Measurements from ENCODE around the gene INSR. TPM values are rescaled to one million over a fixed set of nuclear protein-coding genes. Genes with fewer than 3 reads are reported as not detected.

The INSR gene
- total RNA-seq, 2 donors from 2014 or later, result 50.8 to 118 TPM

GRCh38 chr19:7132054-7132453, 162.2 kb downstream of the INSR start:
- no peak for DNase-seq (ENCODE audit: low spot score)
- H3K4me1 ChIP-seq, result peaks cover 0 to 8% of the 10 kb centered on the region in 2 donors
- peaks cover 56% of the 10 kb centered on the region for H3K36me3 ChIP-seq
- no peaks in the 10 kb centered on the region for H3K27me3 ChIP-seq
- H3K4me3 ChIP-seq, result no peak overlapping the region
- H3K9me3 ChIP-seq, result no peaks in the 10 kb centered on the region
- TF ChIP-seq CTCF (IDR thresholded peaks at IDR 0.05), result no peak
- no peak overlapping the region for H3K27ac ChIP-seq

GRCh38 chr19:7130043-7130442, 164.2 kb downstream of the INSR start:
- TF ChIP-seq CTCF (IDR thresholded peaks at IDR 0.05), result no peak

GRCh38 chr19:7126132-7126531, 168.1 kb downstream of the INSR start:
- Histone ChIP-seq H3K27me3 (no peaks in the 10 kb centered on the region), H3K9me3 (peaks cover 6 to 16% of the 10 kb centered on the region in 2 donors), H3K36me3 (peaks cover 88% of the 10 kb centered on the region), H3K4me1 (no peaks in the 10 kb centered on the region), H3K27ac (no peak overlapping the region), H3K4me3 (no peak overlapping the region)
- no peak for TF ChIP-seq CTCF (IDR thresholded peaks at IDR 0.05)
- no peak for DNase-seq (ENCODE audit: low spot score)

More at GRCh38 chr19:7130043-7130442, 164.2 kb downstream of the INSR start:
- Histone ChIP-seq H3K27ac (no peak overlapping the region), H3K9me3 (peaks cover 6 to 16% of the 10 kb centered on the region in 2 donors), H3K27me3 (no peaks in the 10 kb centered on the region), H3K4me1 (peaks cover 0 to 8% of the 10 kb centered on the region in 2 donors), H3K36me3 (peaks cover 74% of the 10 kb centered on the region), H3K4me3 (no peak overlapping the region)
- no peak for DNase-seq (ENCODE audit: low spot score)

- no peak for DNase-seq (ENCODE audit: low spot score)
- peaks cover 6 to 16% of the 10 kb centered on the region in 2 donors for H3K9me3 ChIP-seq
- no peak overlapping the region for H3K4me3 ChIP-seq
- no peak for TF ChIP-seq CTCF (IDR thresholded peaks at IDR 0.05)
- H3K36me3 ChIP-seq, result peaks cover 88% of the 10 kb centered on the region
- H3K4me1 ChIP-seq, result no peaks in the 10 kb centered on the region
- H3K27me3 ChIP-seq, result no peaks in the 10 kb centered on the region
- no peak overlapping the region for H3K27ac ChIP-seq
Measured at GRCh38 chr19:7125221-7125620, 169.0 kb downstream of the INSR start.

- no peak overlapping the region for H3K27ac ChIP-seq
- DNase-seq (ENCODE audit: low spot score), result no peak
- TF ChIP-seq CTCF (IDR thresholded peaks at IDR 0.05), result no peak
- H3K36me3 ChIP-seq, result peaks cover 88% of the 10 kb centered on the region
- H3K27me3 ChIP-seq, result no peaks in the 10 kb centered on the region
- H3K4me3 ChIP-seq, result no peak overlapping the region
- peaks cover 6 to 16% of the 10 kb centered on the region in 2 donors for H3K9me3 ChIP-seq
- H3K4me1 ChIP-seq, result no peaks in the 10 kb centered on the region
Measured at GRCh38 chr19:7124782-7125181, 169.4 kb downstream of the INSR start.

- no peak for DNase-seq (ENCODE audit: low spot score)
- H3K9me3 ChIP-seq, result peaks cover 6 to 16% of the 10 kb centered on the region in 2 donors
- H3K27ac ChIP-seq, result no peak overlapping the region
- H3K27me3 ChIP-seq, result no peaks in the 10 kb centered on the region
- no peak for TF ChIP-seq CTCF (IDR thresholded peaks at IDR 0.05)
- no peak overlapping the region for H3K4me3 ChIP-seq
- no peaks in the 10 kb centered on the region for H3K4me1 ChIP-seq
- H3K36me3 ChIP-seq, result peaks cover 82% of the 10 kb centered on the region
Measured at GRCh38 chr19:7122701-7123100, 171.5 kb downstream of the INSR start.
